ENCODE results near the gene TXNRD1.
A peak's percentile ranks its signal among the peaks of the same experiment; 100 is the strongest.
"Not testable (repeated sequence)": the region's sequence is repeated elsewhere in the genome, so short reads cannot be mapped to it uniquely, and the experiment has no call there.

TXNRD1 gene

DNA sequence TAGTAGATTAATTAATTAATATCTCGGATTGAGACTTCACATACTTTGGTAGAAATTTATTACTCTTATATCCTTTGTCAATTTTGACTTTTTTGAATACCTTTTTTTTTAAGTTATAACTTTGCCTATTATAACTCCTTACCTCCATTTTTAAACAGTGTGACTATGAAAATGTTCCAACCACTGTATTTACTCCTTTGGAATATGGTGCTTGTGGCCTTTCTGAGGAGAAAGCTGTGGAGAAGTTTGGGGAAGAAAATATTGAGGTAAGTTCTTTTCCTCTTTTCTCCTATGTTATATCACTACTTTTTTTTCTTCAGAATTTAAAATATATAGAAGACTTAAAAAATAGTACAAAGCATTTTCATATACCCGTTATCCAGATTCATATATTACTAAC lies 115.8 kb downstream of the TXNRD1 start:
- no peak for DNase-seq

DNA sequence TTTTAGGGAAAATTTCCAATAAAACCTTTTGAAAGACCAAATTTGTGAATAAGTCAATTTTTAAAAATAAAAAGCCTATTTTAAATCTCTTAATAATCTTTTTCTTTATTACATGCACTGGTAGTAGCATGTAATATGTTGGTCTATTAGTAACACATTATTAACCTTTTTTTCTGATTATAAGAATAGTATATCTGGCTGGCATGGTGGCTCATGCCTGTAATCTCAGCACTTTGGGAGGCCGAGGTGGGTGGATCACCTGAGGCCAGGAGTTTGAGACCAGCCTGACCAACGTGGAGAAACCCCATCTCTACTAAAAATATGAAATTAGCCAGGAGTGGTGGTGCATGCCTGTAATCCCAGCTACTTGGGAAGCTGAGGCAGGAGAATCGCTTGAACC lies 116.7 kb downstream of the TXNRD1 start:
- not testable (repeated sequence) for DNase-seq

DNA sequence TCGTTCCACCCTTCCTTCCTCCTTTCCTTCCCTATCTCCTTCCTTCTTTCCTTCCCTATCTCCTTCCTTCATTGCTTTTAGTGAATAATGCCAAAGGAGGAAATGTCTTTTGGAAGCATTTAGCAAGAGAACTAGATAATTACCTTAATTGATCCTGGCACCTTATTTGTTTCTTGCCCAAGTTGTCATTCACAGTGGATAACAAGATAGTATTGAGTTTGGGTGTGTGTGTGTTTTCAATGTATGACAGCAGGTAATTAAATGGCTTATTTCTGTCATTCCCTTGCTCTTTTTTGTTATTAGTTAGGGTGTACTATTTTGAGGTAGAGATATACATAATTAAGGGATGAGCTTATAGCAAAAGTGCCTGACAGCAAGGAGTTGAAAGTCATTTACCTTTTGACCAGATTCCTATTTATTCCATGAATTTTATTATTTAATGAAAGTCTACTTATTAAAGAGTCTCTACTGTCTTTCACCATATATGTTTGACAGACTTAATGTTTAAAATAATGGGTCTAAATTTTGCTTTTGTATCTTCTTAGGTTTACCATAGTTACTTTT lies 118.2 kb downstream of the TXNRD1 start:
- DNase-seq = no peak

DNA sequence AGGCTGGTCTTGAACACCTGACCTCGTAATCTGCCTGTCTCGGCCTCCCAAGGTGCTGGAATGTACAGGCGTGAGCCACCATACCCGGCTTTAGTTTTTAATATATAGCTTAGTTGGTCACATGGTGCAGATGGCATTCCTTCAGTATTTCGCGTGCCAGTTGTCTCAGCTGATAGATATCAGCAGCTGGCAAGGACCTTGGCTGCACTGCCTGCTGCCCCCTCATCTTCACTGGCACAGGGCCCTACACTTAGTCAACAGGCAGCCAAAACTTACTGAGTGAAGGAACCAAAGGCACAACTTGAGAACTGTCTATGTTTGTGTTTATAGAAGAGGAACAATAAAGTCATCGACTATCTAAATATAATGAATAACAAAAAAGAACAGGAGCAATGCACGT lies 119.0 kb downstream of the TXNRD1 start:
- no peak for DNase-seq

- no peak for DNase-seq
These were observed 120.5 kb downstream of the TXNRD1 start for GRCh38 chr12:104336115-104336514.

GRCh38 chr12:104337030-104337558 lies 121.5 kb downstream of the TXNRD1 start:
- no peak for DNase-seq

DNA sequence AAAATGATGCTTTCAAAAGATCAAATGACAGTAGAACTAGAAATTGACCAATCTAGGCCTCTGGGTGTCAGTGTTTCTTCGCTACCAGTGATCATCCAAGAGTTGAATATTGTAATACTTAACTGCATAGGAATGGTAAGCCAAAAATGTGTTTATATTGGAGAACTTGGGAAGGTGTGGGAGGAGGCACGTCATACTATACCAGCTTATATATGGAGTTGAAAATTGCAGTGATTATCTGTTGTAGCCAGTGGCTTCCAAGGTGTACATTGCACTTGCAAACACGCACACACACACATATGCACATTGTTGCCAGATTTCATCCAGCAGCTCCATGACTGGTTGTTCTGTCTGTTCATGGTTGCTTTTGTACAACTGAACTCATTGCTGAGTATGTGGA lies 124.1 kb downstream of the TXNRD1 start:
- DNase-seq = no peak

GRCh38 chr12:104340177-104340576 lies 124.6 kb downstream of the TXNRD1 start:
- peak; percentile 25 for DNase-seq

DNA sequence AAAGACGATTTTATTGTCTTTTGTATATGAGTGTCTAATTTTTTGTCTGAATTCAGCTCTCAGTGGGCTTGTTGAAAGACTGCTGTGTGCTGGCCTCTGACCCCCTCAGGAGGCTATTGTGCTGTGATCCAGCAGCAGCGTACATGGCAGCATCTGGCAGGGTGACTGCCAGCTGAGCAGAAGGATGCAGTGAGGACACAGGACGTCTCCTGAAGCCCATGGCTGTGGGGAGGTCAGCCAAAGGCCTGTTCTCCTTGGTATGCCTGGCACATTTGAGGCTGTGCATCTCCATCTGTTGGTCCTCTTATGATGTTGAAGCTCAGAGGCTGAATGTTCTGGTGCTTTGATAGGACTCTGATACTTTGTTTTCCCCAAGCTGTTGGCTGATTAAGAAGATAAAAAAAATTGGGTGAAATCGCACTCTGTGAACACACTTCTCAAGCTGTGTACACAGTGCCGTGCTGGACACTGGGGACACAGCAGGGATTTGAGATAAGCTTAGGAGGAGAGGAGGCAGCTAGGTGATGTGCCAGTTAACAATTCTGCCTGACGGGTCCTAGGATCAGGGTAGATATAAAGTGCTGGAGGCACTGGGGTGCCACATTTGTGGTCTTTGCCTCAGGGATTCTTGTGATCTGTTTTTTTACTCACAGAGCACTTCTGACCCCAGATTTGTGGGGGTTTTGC lies 125.5 kb downstream of the TXNRD1 start:
- DNase-seq = no peak

- DNase-seq = no peak
These were observed 126.6 kb downstream of the TXNRD1 start for GRCh38 chr12:104342147-104342546.

- no peak for DNase-seq
These were observed 127.2 kb downstream of the TXNRD1 start for GRCh38 chr12:104342635-104343249.

DNA sequence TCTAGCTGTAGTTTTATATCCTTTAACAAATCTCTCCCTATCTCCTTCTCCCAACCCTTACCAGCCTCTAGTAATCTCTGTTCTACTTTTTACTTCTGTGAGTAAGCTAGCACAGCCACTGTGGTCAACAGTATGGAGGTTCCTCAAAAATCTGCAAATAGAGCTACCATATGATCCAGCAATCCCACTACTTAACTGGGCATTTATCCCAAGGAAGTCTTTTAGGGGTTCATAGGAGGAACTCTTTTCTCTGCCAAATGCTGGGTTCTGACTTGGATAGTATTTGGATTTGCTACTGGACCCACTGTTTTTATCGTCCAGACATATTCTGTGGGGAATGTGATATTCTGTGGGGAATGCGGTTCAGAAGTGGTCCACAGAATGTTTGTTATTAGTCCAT lies 129.1 kb downstream of the TXNRD1 start:
- no peak for DNase-seq

- DNase-seq = no peak
These were observed 129.9 kb downstream of the TXNRD1 start for GRCh38 chr12:104345234-104346066.

DNA sequence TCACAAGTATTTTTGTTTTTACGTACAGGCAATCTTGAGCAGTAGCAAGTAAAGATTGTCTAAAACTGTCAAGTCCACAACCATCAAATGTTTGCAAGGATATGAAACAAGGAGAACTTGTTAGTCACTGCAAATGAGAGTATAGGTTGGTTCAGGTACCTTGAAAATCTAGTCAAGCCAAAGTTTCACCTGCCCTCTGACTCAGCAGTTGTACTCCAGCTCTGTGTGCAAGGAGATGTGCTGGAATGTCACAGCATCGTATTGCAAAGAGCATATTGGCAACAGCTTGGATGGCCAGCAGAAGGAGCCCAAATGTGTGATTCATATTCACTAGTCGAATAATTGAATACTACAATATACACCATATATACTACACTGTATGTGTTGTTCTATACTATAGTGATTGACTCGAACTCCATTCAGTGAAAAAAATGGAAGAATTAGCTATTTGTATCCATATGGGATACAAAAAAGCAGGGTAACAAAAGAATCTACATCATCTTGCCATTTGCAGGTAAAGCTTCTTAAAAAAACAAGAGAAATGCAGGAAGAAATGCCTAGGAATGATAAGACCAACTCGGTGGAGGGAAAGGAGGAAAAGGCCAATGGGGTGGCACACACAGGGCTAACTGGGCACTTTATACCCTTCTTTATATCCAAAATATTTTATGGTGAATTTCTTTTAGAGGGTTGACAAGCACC lies 131.9 kb downstream of the TXNRD1 start:
- peak; percentile 22 for DNase-seq

- DNase-seq = no peak
These were observed 132.9 kb downstream of the TXNRD1 start for GRCh38 chr12:104348283-104348993.

DNA sequence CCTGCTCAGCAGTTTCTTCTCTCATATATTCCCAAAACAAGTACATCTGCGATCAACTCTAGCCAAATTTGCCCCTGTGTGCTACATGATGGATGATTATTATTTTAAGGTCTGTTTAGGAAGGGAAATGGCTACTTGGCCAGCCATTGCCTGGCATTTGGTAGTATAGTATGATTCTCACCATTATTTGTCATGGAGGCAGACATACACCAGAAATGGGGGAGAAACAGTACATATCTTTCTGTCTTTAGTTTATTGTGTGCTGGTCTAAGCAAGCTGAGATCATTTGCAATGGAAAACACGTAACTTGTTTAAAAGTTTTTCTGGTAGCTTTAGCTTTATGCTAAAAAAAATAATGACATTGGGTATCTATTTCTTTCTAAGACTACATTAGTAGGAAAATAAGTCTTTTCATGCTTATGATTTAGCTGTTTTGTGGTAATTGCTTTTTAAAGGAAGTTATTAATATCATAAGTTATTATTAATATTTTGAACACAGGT lies 133.5 kb downstream of the TXNRD1 start:
- DNase-seq = no peak

DNA sequence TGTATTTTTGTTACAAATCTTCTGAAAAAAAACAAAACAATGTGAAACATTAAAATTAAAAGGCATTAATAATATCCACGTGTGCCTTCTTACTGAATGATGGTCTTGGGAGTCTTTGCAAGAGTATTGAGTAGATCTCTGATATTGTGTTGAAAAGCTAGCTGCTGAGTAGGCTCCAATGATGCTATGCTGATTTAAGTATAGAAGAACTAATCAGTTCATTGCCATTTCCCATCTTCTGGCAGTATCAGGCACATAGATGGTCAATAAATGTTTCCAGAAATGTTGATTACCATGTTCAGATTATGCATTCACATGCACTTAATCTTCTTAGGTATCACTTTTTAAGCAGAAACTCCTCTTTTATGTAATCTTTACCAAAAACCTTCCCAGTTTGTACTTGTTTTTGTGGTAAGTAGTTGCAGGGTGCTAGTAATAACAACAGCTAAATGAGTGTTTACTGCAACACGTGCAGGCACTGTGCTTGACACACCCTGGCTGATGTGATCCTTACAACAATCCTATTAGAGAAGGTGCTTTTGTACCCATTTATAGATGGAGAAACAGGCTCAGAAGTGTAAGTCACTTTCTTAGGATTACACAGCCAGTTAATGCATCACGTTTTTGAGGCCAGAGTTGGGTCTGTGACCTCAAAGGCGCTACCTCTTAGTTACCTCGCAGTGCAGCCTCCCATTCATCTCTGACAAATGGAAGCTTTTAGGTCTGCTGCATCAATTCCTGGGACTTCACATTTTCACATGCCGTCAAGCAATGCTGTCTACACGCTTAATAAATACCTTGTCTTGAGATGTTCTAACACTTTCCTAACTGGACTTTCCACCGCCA lies 134.9 kb downstream of the TXNRD1 start:
- DNase-seq = no peak

- no peak for DNase-seq
These were observed 135.7 kb downstream of the TXNRD1 start for GRCh38 chr12:104351057-104351983.

DNA sequence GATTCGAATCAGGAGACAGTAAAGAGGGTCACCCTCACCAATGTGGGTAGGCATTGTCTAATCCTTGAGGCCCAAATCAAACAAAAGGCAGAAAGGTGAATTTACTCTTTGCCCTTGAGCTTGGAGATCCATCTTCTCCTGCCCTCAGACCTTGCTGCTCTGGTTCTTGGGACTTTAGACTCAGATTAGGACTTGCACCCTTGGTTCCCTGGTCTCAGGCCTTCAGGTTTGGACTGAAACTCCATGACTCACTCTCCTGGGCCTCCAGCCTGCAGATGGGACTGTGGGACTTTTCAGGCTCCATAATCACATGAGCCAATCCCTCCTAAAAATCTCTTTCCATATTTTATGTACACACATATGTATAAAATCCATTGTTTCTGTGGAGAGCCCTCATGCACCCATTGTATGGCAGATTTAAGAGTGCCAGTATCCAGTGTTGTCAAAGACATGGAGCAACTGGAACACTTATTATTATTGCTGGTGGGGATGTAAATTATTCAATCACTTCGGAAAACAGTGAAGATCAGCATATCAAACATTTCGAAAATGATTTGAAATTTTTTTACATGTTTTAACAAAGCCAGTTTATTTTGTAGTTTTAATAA lies 136.6 kb downstream of the TXNRD1 start:
- no peak for DNase-seq
